ENCODE data around the gene IL34.

DNA sequence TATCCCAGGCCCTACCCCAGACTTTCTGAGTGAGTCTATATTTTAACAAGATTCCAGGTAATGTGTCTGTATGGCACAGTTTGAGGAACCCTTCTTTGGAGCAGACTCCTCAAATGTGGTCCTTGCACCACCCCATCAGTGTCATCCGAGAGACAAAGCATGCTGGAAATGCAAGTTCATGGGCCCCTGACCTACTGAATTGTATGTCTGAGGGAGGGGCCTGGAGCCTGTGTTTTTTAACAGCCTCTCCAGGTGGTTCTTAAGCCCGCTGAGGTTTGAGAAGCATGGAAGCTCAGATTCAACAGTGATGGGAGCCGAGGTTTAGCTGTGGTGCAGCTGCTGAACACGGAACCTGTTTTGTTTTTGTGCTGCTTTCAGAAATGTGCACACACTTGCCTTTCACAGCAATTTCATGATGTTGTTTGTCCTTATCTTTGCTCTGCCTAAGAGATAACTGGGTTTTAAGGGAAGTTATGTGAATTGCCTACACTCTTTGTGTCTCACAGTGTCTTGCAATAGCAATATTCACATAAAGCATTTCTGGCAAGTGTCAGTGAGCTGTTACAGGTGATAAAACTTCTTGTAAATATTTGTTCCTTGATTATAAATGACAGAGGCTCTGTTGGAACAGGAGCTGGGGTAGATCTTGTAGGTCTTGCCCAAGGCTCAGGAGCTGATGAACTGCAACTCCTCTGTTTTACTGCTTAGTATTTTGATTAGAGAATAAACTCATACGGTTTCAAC lies 32.0 kb upstream of the IL34 start:
- TF ChIP-seq, protein P1, sequence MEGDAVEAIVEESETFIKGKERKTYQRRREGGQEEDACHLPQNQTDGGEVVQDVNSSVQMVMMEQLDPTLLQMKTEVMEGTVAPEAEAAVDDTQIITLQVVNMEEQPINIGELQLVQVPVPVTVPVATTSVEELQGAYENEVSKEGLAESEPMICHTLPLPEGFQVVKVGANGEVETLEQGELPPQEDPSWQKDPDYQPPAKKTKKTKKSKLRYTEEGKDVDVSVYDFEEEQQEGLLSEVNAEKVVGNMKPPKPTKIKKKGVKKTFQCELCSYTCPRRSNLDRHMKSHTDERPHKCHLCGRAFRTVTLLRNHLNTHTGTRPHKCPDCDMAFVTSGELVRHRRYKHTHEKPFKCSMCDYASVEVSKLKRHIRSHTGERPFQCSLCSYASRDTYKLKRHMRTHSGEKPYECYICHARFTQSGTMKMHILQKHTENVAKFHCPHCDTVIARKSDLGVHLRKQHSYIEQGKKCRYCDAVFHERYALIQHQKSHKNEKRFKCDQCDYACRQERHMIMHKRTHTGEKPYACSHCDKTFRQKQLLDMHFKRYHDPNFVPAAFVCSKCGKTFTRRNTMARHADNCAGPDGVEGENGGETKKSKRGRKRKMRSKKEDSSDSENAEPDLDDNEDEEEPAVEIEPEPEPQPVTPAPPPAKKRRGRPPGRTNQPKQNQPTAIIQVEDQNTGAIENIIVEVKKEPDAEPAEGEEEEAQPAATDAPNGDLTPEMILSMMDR (IDR thresholded peaks at IDR 0.05; ENCODE audit: poor library complexity, severe bottlenecking) = no peak
- no peak for TF ChIP-seq EZH2 (IDR thresholded peaks at IDR 0.05; ENCODE audit: borderline replicate concordance, insufficient read depth, low read length, poor library complexity, severe bottlenecking)
- TF ChIP-seq POLR2AphosphoS5 (IDR thresholded peaks at IDR 0.05) = no peak
- TF ChIP-seq RAD21 (conservative IDR thresholded peaks at IDR 0.05) = no peak

All from neural cell (in vitro differentiated cells).